Measurements from ENCODE around the gene DNAJC18.

Gene DNAJC18

DNA sequence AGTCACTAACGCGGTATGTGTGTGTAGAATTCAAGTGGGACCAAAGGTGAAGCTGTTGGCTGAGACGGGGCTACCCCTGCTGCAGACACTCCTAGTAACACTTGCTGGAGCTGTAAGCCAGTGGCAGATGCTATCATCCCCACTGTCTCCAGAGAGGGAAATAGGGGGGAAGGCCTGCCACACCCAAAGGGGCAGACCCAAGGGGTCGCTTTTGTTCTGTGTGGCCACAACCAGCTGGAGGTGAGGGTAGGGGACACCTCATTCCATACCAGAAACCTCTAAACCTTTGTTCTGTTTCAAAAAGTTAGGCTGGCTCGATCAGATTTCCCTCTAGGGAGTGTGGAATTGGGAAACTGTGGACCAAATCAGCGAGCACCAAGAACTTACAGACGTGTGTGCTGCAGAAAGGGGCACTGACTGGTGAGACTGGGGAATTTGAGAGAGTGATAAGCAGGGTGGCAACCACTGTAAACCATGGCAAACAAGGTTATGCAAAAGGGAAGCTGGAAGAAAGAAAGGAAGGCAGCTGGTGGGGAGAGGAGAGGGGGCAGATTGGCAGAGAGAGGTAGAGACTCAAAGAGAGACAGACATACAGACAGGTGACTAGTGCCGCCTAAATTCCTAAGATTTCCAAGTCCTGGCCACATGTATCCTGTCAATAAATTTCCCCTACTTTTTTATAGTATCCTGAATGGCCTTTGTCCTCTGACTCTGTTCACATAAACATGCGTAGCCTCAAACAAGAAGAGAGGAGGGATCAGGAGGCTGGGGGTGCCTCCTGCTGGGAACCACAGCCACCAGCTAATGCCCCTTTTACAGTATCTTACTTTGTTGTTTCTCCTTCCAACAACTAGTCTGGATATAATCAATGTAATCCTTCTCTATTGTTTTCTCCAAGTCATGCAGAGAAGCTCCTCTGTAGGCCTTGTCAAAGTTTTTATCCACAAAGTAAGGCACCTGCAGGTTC lies 19.8 kb downstream of the DNAJC18 start:
- no peak overlapping the region for H2BK120ac ChIP-seq (ENCODE audit: low read depth, low read length)
- WGBS (ENCODE audit: extremely low coverage, insufficient coverage, low lambda C conversion rate), result no CpG with 5 or more reads among the region's 9 CpGs
- H4K8ac ChIP-seq (ENCODE audit: low read depth, low read length), result no peak overlapping the region
- no peaks in the 10 kb centered on the region for H3K79me1 ChIP-seq (ENCODE audit: low read length)
- H3K9ac ChIP-seq (ENCODE audit: low read length), result no peak overlapping the region
- H3K27ac ChIP-seq (ENCODE audit: low read depth, low read length), result no peak overlapping the region
- no peaks in the 10 kb centered on the region for H3K79me2 ChIP-seq (ENCODE audit: control insufficient read depth, insufficient read depth, low read length)
- DNase-seq, result peak; percentile 31
- no peak overlapping the region for H2BK5ac ChIP-seq (ENCODE audit: low read length)
- H2BK15ac ChIP-seq (replicated peaks; ENCODE audit: low read depth), result no peak overlapping the region
- no peak overlapping the region for H4K5ac ChIP-seq (ENCODE audit: low read length)
- H3K23ac ChIP-seq (ENCODE audit: low read length), result no peak overlapping the region
- no peaks in the 10 kb centered on the region for H3K36me3 ChIP-seq (ENCODE audit: control insufficient read depth, insufficient read depth, low read length)
- no peak overlapping the region for H2AK5ac ChIP-seq (ENCODE audit: low read length)
- no peak overlapping the region for H3K56ac ChIP-seq (ENCODE audit: low read length)
- H3K4me1 ChIP-seq (ENCODE audit: control insufficient read depth, low read depth, low read length), result no peaks in the 10 kb centered on the region
- H3K4me3 ChIP-seq (ENCODE audit: low read length), result no peak overlapping the region
- no peaks in the 10 kb centered on the region for H3K27me3 ChIP-seq (ENCODE audit: insufficient read depth, low read length, poor library complexity)
- H3K18ac ChIP-seq (ENCODE audit: low read length), result no peak overlapping the region
- no peak overlapping the region for H3K4me2 ChIP-seq (ENCODE audit: low read length)
- no peak overlapping the region for H3K4ac ChIP-seq (ENCODE audit: low read depth, low read length)

DNA sequence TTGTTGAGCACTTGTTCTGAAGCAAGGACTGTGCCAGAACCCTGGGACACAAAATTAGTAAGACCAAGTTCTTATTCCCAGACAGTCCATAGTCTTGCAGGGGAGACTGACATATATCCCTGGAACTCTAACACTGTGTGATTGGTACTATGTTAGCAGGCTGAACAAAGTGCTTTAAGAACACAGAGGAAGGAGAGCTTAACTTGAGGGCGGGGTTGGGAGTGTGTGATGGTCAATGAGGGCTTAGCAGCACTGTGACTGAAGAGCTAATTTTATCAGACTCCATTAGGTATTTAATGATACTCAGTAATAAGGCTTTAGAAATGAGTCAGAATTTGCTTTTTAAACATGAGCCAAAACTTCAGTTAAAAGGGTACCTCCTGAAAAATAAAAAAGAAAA lies 20.5 kb downstream of the DNAJC18 start:
- no peak overlapping the region for H2BK120ac ChIP-seq (ENCODE audit: low read depth, low read length)
- no peak overlapping the region for H3K4me3 ChIP-seq (ENCODE audit: low read length)
- H3K27ac ChIP-seq (ENCODE audit: low read depth, low read length), result no peak overlapping the region
- H2BK5ac ChIP-seq (ENCODE audit: low read length), result no peak overlapping the region
- H3K56ac ChIP-seq (ENCODE audit: low read length), result no peak overlapping the region
- no peak overlapping the region for H4K5ac ChIP-seq (ENCODE audit: low read length)
- no peaks in the 10 kb centered on the region for H3K4me1 ChIP-seq (ENCODE audit: control insufficient read depth, low read depth, low read length)
- no CpG with 5 or more reads among the region's 1 CpG for WGBS (ENCODE audit: extremely low coverage, insufficient coverage, low lambda C conversion rate)
- no peak overlapping the region for H3K4ac ChIP-seq (ENCODE audit: low read depth, low read length)
- no peak overlapping the region for H4K8ac ChIP-seq (ENCODE audit: low read depth, low read length)
- no peak for DNase-seq
- no peak overlapping the region for H3K23ac ChIP-seq (ENCODE audit: low read length)
- no peaks in the 10 kb centered on the region for H3K36me3 ChIP-seq (ENCODE audit: control insufficient read depth, insufficient read depth, low read length)
- H3K18ac ChIP-seq (ENCODE audit: low read length), result no peak overlapping the region
- no peak overlapping the region for H2BK15ac ChIP-seq (replicated peaks; ENCODE audit: low read depth)
- no peaks in the 10 kb centered on the region for H3K27me3 ChIP-seq (ENCODE audit: insufficient read depth, low read length, poor library complexity)
- no peak overlapping the region for H3K9ac ChIP-seq (ENCODE audit: low read length)
- no peak overlapping the region for H3K4me2 ChIP-seq (ENCODE audit: low read length)
- H2AK5ac ChIP-seq (ENCODE audit: low read length), result no peak overlapping the region
- H3K79me2 ChIP-seq (ENCODE audit: control insufficient read depth, insufficient read depth, low read length), result no peaks in the 10 kb centered on the region
- no peaks in the 10 kb centered on the region for H3K79me1 ChIP-seq (ENCODE audit: low read length)

DNA sequence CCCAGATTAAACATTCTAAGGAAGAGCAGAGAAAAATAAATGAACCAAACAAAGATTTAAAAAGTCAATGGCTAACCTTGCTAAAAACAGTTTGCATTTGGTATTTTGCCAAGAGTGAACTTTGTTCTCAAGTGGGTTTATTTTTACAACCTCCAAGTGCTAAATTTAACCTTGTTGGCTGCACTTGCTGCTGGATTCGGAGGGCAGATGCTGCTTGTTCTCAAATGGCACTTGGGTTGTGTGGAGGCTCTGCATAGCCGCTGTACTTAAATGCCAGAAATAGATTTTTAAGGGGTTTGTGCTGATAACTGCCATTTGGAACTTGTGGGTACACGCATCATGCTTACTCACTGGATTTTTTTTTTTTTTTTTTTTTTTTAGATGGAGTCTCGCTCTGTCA lies 22.1 kb downstream of the DNAJC18 start:
- Histone ChIP-seq H3K18ac (ENCODE audit: low read length) (no peak overlapping the region), H3K27ac (ENCODE audit: low read depth, low read length) (no peak overlapping the region), H3K27me3 (ENCODE audit: insufficient read depth, low read length, poor library complexity) (no peaks in the 10 kb centered on the region), H4K5ac (ENCODE audit: low read length) (no peak overlapping the region), H4K8ac (ENCODE audit: low read depth, low read length) (no peak overlapping the region), H2AK5ac (ENCODE audit: low read length) (no peak overlapping the region), H2BK120ac (ENCODE audit: low read depth, low read length) (no peak overlapping the region), H3K4ac (ENCODE audit: low read depth, low read length) (no peak overlapping the region), H3K36me3 (ENCODE audit: control insufficient read depth, insufficient read depth, low read length) (peaks cover 2% of the 10 kb centered on the region), H3K79me2 (ENCODE audit: control insufficient read depth, insufficient read depth, low read length) (no peaks in the 10 kb centered on the region), H3K79me1 (ENCODE audit: low read length) (no peaks in the 10 kb centered on the region), H3K4me3 (ENCODE audit: low read length) (no peak overlapping the region), H2BK5ac (ENCODE audit: low read length) (no peak overlapping the region), H3K9ac (ENCODE audit: low read length) (no peak overlapping the region), H3K56ac (ENCODE audit: low read length) (no peak overlapping the region), H3K23ac (ENCODE audit: low read length) (no peak overlapping the region), H3K4me1 (ENCODE audit: control insufficient read depth, low read depth, low read length) (no peaks in the 10 kb centered on the region), H3K4me2 (ENCODE audit: low read length) (no peak overlapping the region), H2BK15ac (replicated peaks; ENCODE audit: low read depth) (no peak overlapping the region)
- WGBS (ENCODE audit: extremely low coverage, insufficient coverage, low lambda C conversion rate), result no CpG with 5 or more reads among the region's 4 CpGs
- no peak for DNase-seq

DNA sequence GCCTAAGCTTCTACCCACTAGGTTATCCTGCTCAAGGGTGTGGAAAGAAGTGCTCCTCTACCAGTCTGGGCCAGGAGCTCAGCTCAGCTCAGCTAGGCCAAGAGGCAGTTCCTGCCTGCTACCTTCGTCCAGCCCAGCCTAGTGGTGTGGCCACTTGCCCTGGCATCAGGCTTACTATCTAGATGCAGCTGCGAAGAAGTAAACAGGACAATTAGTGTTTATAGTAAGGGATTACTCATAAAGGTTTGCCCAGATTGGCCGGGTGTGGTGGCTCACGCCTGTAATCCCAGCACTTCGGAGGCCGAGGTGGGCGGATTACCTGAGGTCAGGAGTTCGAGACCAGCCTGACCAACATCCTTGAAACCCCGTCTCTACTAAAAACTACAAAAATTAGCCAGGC lies 22.7 kb downstream of the DNAJC18 start:
- no peak overlapping the region for H3K4me2 ChIP-seq (ENCODE audit: low read length)
- no peak for DNase-seq
- no peaks in the 10 kb centered on the region for H3K79me1 ChIP-seq (ENCODE audit: low read length)
- no CpG with 5 or more reads among the region's 9 CpGs for WGBS (ENCODE audit: extremely low coverage, insufficient coverage, low lambda C conversion rate)
- no peak overlapping the region for H3K56ac ChIP-seq (ENCODE audit: low read length)
- H3K27ac ChIP-seq (ENCODE audit: low read depth, low read length), result no peak overlapping the region
- H2BK120ac ChIP-seq (ENCODE audit: low read depth, low read length), result no peak overlapping the region
- no peak overlapping the region for H4K5ac ChIP-seq (ENCODE audit: low read length)
- H3K23ac ChIP-seq (ENCODE audit: low read length), result no peak overlapping the region
- no peak overlapping the region for H2BK5ac ChIP-seq (ENCODE audit: low read length)
- peaks cover 2% of the 10 kb centered on the region for H3K36me3 ChIP-seq (ENCODE audit: control insufficient read depth, insufficient read depth, low read length)
- no peak overlapping the region for H2AK5ac ChIP-seq (ENCODE audit: low read length)
- H3K4me1 ChIP-seq (ENCODE audit: control insufficient read depth, low read depth, low read length), result no peaks in the 10 kb centered on the region
- no peak overlapping the region for H3K18ac ChIP-seq (ENCODE audit: low read length)
- no peak overlapping the region for H3K9ac ChIP-seq (ENCODE audit: low read length)
- no peaks in the 10 kb centered on the region for H3K27me3 ChIP-seq (ENCODE audit: insufficient read depth, low read length, poor library complexity)
- no peak overlapping the region for H2BK15ac ChIP-seq (replicated peaks; ENCODE audit: low read depth)
- H3K4me3 ChIP-seq (ENCODE audit: low read length), result no peak overlapping the region
- no peak overlapping the region for H4K8ac ChIP-seq (ENCODE audit: low read depth, low read length)
- H3K4ac ChIP-seq (ENCODE audit: low read depth, low read length), result no peak overlapping the region
- H3K79me2 ChIP-seq (ENCODE audit: control insufficient read depth, insufficient read depth, low read length), result no peaks in the 10 kb centered on the region

DNA sequence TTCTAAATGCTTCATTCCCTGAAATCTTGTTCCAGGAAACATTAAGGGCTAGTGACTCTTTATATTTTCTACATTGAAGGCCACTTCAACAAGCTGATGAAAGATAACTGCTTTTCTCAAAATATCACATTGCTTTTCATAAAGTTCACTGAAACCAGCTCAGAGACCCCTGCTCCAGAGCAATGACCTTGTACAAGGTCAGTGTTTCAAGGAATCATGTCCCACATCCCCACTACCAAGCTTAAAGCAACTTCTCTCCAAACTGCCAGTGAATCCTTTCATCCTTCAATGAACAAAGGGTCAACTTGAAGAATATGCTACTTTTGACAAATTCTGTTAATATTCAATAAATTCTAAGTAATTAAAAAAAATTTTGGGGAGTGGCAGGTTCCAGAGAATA lies 23.5 kb downstream of the DNAJC18 start:
- Histone ChIP-seq H3K56ac (ENCODE audit: low read length) (no peak overlapping the region), H3K4me2 (ENCODE audit: low read length) (no peak overlapping the region), H2BK120ac (ENCODE audit: low read depth, low read length) (no peak overlapping the region), H3K27me3 (ENCODE audit: insufficient read depth, low read length, poor library complexity) (no peaks in the 10 kb centered on the region), H2BK15ac (replicated peaks; ENCODE audit: low read depth) (no peak overlapping the region), H3K79me2 (ENCODE audit: control insufficient read depth, insufficient read depth, low read length) (no peaks in the 10 kb centered on the region), H4K5ac (ENCODE audit: low read length) (no peak overlapping the region), H3K79me1 (ENCODE audit: low read length) (no peaks in the 10 kb centered on the region), H3K23ac (ENCODE audit: low read length) (no peak overlapping the region), H3K36me3 (ENCODE audit: control insufficient read depth, insufficient read depth, low read length) (peaks cover 2% of the 10 kb centered on the region), H3K27ac (ENCODE audit: low read depth, low read length) (no peak overlapping the region), H3K9ac (ENCODE audit: low read length) (no peak overlapping the region), H3K18ac (ENCODE audit: low read length) (no peak overlapping the region), H3K4me1 (ENCODE audit: control insufficient read depth, low read depth, low read length) (no peaks in the 10 kb centered on the region), H2BK5ac (ENCODE audit: low read length) (no peak overlapping the region), H2AK5ac (ENCODE audit: low read length) (no peak overlapping the region), H3K4ac (ENCODE audit: low read depth, low read length) (no peak overlapping the region), H4K8ac (ENCODE audit: low read depth, low read length) (no peak overlapping the region), H3K4me3 (ENCODE audit: low read length) (no peak overlapping the region)
- no peak for DNase-seq
